HL-60/S4 treated with phorbol 12-myristate 13-acetate at 8.2 ng/mL for 4 days and 3 days (cell line): Measurements from ENCODE around the gene CTBP2.

Experiments
- in situ Hi-C: fragments of 300-500 bp; cut with MboI; formaldehyde crosslinking; loops from 2 replicates; pipeline ENCODE4 v1.15.0; 2022; ENCODE audit warnings: low sequenced_read_pairs

Gene CTBP2

GRCh38 chr10:125029584-125030242, 130.7 kb downstream of the CTBP2 start:
- in situ Hi-C loops = no loop called here

- in situ Hi-C loops = no loop called here
These were observed 132.2 kb downstream of the CTBP2 start for GRCh38 chr10:125027871-125028869.

- in situ Hi-C loops = no loop called here
These were observed 133.2 kb downstream of the CTBP2 start for GRCh38 chr10:125026974-125027735.

GRCh38 chr10:125026036-125026931, 134.1 kb downstream of the CTBP2 start:
- in situ Hi-C loops = no loop called here

GRCh38 chr10:125025341-125025740, 135.0 kb downstream of the CTBP2 start:
- in situ Hi-C loops = no loop called here

GRCh38 chr10:125024497-125025234, 135.7 kb downstream of the CTBP2 start:
- in situ Hi-C loops = no loop called here

GRCh38 chr10:125023862-125024496, 136.4 kb downstream of the CTBP2 start:
- in situ Hi-C loops = no loop called here

GRCh38 chr10:125023255-125023654, 137.1 kb downstream of the CTBP2 start:
- in situ Hi-C loops = no loop called here

GRCh38 chr10:125022671-125023070, 137.7 kb downstream of the CTBP2 start:
- in situ Hi-C loops = no loop called here

- in situ Hi-C loops = no loop called here
These were observed 138.5 kb downstream of the CTBP2 start for GRCh38 chr10:125021686-125022344.

- in situ Hi-C loops = no loop called here
These were observed 139.5 kb downstream of the CTBP2 start for GRCh38 chr10:125020871-125021270.

- in situ Hi-C loops = no loop called here
These were observed 140.0 kb downstream of the CTBP2 start for GRCh38 chr10:125020386-125020785.

GRCh38 chr10:125018576-125019143, 141.7 kb downstream of the CTBP2 start:
- in situ Hi-C loops = no loop called here

GRCh38 chr10:125017547-125018298, 142.6 kb downstream of the CTBP2 start:
- in situ Hi-C loops = no loop called here

GRCh38 chr10:125016611-125017202, 143.7 kb downstream of the CTBP2 start:
- in situ Hi-C loops = no loop called here

- in situ Hi-C loops = no loop called here
These were observed 144.2 kb downstream of the CTBP2 start for GRCh38 chr10:125016123-125016522.

GRCh38 chr10:125015356-125015944, 144.9 kb downstream of the CTBP2 start:
- in situ Hi-C loops = no loop called here
